WI38 (cell line): Measurements from ENCODE around the gene MIER2.

Experiments
- H3K4me3 ChIP-seq: 2 replicates; pipeline ENCODE4 v1.5.1; 2011; ENCODE audit warnings: low read depth, mild to moderate bottlenecking, control low read depth, low read length
- TF ChIP-seq, protein P1 (sequence below): IDR thresholded peaks from 2 replicates; pipeline ENCODE4 v1.5.1; 2012; ENCODE audit warnings: low read depth, mild to moderate bottlenecking, control low read depth, low read length

MIER2 gene

DNA sequence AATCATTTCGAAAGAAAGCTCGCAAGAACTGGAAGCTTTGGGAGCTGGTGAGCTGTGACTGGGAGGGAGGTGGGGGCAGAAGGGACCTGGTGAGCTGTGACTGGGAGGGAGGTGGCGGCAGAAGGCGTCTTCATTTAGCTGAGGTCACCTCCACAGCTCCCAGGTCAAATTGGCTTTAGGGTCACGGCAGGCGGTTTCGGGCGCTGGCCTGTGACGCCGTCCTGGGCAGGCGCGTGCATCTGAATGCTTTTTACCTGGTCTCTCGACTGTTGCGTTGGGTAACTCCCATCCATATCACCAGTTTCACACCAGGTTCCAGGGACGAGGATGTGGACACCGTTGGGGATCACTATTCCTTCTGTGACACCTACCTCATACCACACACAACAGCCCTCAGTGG, 35.2 kb upstream of the MIER2 start:
- H3K4me3 ChIP-seq, result no peak overlapping the region
- TF ChIP-seq, protein P1, sequence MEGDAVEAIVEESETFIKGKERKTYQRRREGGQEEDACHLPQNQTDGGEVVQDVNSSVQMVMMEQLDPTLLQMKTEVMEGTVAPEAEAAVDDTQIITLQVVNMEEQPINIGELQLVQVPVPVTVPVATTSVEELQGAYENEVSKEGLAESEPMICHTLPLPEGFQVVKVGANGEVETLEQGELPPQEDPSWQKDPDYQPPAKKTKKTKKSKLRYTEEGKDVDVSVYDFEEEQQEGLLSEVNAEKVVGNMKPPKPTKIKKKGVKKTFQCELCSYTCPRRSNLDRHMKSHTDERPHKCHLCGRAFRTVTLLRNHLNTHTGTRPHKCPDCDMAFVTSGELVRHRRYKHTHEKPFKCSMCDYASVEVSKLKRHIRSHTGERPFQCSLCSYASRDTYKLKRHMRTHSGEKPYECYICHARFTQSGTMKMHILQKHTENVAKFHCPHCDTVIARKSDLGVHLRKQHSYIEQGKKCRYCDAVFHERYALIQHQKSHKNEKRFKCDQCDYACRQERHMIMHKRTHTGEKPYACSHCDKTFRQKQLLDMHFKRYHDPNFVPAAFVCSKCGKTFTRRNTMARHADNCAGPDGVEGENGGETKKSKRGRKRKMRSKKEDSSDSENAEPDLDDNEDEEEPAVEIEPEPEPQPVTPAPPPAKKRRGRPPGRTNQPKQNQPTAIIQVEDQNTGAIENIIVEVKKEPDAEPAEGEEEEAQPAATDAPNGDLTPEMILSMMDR, result no peak

DNA sequence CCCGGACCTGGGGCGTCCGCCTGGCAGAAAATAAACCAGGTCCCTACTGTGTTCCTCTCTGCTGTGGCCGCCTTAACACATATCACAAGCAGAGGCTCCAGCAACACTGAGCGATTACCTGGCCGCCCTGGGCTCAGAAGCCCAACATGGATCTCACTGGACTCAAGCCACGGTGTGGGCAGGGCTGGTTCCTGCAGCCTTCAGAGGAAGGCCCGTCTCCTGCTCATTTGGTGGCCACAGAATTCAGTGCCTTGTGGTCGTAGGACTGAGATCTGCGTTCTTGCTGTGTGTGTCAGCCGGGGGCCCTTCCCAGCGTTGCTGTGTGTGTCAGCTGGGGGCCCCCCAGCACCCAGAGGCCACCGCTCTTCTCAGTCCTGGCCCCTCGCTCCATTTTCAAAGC, 34.1 kb upstream of the MIER2 start:
- H3K4me3 ChIP-seq, result no peak overlapping the region
- TF ChIP-seq, protein P1, result no peak

DNA sequence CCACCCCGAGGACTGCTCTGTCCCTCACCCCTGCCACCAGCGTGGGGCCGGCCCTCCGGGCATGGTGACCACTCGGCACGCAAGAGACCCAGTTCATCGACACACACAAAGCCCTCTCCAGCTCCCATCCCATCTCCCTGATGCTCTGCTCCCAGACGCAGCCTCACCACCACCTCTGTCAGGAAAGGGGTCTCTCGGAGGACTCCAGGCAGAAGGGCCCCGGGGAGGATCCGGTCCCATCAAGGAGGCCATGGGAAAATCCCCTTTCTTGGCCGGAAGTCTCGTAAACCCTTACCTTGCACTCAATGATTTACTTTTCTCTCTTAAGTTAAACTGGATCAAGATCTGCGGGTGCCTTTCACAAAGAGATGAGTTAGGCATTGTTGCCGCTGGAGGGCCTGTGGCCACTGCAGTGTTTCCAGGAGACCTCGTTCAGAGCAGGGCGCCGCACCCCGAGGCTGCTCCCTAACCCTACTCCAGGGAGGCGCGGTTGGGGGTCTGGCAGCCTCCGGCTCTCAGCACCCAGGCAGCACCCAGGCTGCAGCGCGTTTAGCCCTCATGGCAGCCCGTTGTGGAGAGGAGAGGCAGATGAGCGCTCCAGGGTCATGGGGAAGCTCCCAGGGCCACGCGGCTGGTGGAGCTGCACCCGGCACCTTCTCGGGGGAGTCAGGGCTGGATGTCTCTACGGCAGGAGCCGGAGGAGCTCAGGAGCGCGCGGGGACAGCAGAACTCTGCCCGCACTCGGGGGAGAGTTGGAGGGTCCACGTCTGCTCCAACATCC, 33.4 kb upstream of the MIER2 start:
- H3K4me3 ChIP-seq, result no peak overlapping the region

DNA sequence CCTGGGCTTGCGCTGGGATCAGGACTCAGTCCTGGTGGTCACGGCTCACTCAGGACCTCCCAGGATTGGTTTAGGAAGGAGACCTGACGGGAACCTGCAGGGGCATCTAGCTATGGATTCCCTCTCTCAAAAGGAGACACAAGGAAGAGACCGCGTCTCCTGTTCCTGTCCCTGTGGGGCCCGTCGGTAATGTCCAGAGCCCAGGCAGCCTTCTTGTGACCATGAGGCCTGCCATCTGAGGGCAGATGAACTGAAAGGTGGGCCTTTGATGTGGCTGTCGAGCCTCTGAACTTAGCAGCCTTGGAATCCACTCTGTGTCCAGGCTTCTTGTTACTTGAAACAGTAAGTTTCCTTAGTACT, 31.5 kb upstream of the MIER2 start:
- H3K4me3 ChIP-seq, result no peak overlapping the region
- TF ChIP-seq, protein P1, result no peak

More for the DNA sequence above, 33.4 kb upstream of the MIER2 start:
- TF ChIP-seq, protein P1, result no peak

DNA sequence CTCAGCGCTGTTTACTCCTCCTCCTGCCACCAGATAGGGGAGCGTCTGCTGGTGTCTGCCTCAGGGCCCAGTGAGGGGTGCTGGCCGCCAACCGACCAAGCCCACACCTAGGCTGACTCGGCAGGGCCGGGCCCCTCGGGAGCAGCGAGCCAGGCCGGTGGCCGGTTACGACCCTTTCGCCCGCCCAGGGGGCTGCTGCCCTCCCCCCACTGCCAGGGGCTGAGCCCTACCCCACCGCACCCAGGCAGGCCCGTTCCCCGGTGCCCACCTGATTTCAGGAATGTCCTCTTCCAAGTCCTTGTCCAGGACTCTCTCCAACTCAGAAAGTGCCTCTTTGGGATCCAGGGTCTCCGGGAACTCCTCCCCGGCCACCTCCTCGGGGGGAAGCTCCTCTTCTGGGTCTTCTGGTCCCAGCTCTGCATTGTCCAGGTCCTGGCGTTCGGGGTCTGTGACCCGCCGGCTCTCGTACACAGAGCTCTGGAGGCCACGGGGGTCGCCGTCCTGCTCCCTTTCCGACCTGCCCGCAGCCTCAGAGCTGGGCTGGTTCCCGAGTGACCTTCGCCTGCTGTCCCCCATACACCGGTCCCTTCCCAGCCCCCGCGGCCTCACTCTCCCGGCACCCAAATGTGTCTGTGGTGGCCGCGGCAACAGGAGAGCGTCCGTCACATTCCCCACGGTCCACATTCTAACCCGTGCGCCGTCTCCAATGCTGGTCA, 31.0 kb upstream of the MIER2 start:
- TF ChIP-seq, protein P1, result no peak

DNA sequence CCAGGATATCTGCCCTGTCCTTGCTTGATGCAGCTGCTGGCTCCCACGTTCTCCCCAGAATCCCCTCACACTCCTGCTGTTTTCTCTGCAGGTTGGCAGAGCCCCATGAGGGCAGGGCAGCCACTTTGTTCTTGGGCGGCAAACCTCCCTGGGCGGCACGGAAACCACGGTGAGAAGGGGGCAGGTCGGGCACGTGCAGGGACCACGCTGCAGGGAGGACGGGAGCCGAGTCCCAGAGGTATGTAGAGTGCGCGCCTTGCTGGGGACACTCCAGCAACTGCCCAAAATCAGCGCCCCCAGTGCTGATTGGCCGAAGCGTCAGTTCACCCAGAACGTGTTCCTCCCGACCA, 30.3 kb upstream of the MIER2 start:
- TF ChIP-seq, protein P1, result no peak
- H3K4me3 ChIP-seq, result no peak overlapping the region

More for the DNA sequence above, 31.0 kb upstream of the MIER2 start:
- no peak overlapping the region for H3K4me3 ChIP-seq

DNA sequence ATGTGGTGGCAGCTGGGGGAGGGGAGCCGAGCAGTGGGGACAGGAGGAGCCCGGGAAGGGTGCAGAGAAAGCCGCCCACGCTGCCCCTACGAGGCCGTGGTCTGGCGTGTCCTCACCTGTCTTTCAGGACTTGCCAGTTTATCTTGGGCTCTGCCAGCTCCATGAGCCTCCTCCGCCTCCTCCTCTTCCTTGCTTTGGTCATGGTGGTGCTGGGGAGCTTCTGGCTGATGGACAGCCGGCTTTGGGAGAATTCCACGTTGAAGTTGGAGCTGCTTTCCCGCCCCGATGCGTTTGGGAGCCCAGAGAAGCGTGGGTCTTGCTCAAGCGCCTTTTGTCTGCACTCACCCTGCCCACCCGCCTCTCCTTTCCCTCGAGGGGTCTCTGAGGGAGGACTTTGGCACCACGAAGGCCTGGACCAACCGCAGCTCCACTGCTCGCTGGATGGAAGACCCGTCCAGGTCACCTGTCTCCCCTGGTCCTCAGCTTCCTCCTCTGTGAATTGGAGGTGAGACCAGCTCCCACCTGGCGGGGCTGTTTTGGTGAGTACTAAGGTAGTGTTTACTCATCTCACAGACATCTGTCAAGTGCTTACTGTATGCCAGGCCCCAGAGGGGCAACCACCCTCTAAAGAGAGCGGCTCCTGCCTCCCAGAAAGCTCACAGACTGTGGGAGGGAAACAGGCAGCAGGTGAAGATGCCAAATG, 29.7 kb upstream of the MIER2 start:
- H3K4me3 ChIP-seq, result no peak overlapping the region
- TF ChIP-seq, protein P1, result no peak
